Endothelial cell of hepatic sinusoid (primary cell): Measurements from ENCODE around the gene ZNF837.
"Not testable (repeated sequence)": the region's sequence is repeated elsewhere in the genome, so short reads cannot be mapped to it uniquely, and the experiment has no call there.

ENCODE experiments used
- in situ Hi-C: cut with HindIII; loops from 2 replicates; pipeline ENCODE4 v1.10.0; 2017; ENCODE audit warnings: low sequenced_read_pairs

ZNF837 gene

GRCh38 chr19:58351990-58352755 is 28.7 kb downstream of the ZNF837 start:
- in situ Hi-C loops: no loop called here

GRCh38 chr19:58351558-58351878 is 29.3 kb downstream of the ZNF837 start:
- in situ Hi-C loops: no loop called here

- in situ Hi-C loops: no loop called here
Observed at GRCh38 chr19:58350871-58351557, 29.8 kb downstream of the ZNF837 start.

- in situ Hi-C loops: no loop called here
Observed at GRCh38 chr19:58350001-58350861, 30.6 kb downstream of the ZNF837 start.

GRCh38 chr19:58349590-58349989 is 31.2 kb downstream of the ZNF837 start:
- in situ Hi-C loops: no loop called here

GRCh38 chr19:58348080-58348479 is 32.8 kb downstream of the ZNF837 start:
- in situ Hi-C loops: not testable (repeated sequence)

- in situ Hi-C loops: no loop called here
Observed at GRCh38 chr19:58346961-58347929, 33.6 kb downstream of the ZNF837 start.

GRCh38 chr19:58345558-58345957 is 35.3 kb downstream of the ZNF837 start:
- in situ Hi-C loops: no loop called here

- in situ Hi-C loops: no loop called here
Observed at GRCh38 chr19:58338825-58339558, 41.8 kb downstream of the ZNF837 start.

- in situ Hi-C loops: no loop called here
Observed at GRCh38 chr19:58338336-58338735, 42.5 kb downstream of the ZNF837 start.

GRCh38 chr19:58336820-58337219 is 44.0 kb downstream of the ZNF837 start:
- in situ Hi-C loops: no loop called here

- in situ Hi-C loops: no loop called here
Observed at GRCh38 chr19:58336216-58336615, 44.6 kb downstream of the ZNF837 start.

- in situ Hi-C loops: no loop called here
Observed at GRCh38 chr19:58335630-58336029, 45.2 kb downstream of the ZNF837 start.

- in situ Hi-C loops: loop anchor here (5.0 kb wide), 1 partner anchor 87 kb away; no protein-coding TSS in a partner anchor
Observed at GRCh38 chr19:58334691-58335249, 46.1 kb downstream of the ZNF837 start.

GRCh38 chr19:58332697-58333096 is 48.1 kb downstream of the ZNF837 start:
- in situ Hi-C loops: loop anchor here (5.0 kb wide), 1 partner anchor 85 kb away; no protein-coding TSS in a partner anchor

GRCh38 chr19:58330458-58330857 is 50.4 kb downstream of the ZNF837 start:
- in situ Hi-C loops: loop anchor here (5.0 kb wide), 1 partner anchor 83 kb away; no protein-coding TSS in a partner anchor

- in situ Hi-C loops: no loop called here
Observed at GRCh38 chr19:58328999-58329398, 51.8 kb downstream of the ZNF837 start.

GRCh38 chr19:58326914-58327726 is 53.7 kb downstream of the ZNF837 start, which contains the start of gene ZSCAN22:
Gene ZSCAN22 (plus strand): TSS chr19:58326994. CDS start chr19:58334803, 7,809 bp downstream.
- in situ Hi-C loops: no loop called here
